CD14-positive monocyte (primary cell): ENCODE data around the gene SEC14L1. TPM values are rescaled to one million over a fixed set of nuclear protein-coding genes. Genes with fewer than 3 reads are reported as not detected.

ENCODE experiments used
- DNase-seq, 3 donors: peaks; one replicate each; pipeline ENCODE4 v3.0.0-alpha.2; 2011 to 2022
- H2AFZ ChIP-seq: 2 replicates; pipeline ENCODE4 v1.6.0; 2012; ENCODE audit warnings: mild to moderate bottlenecking, low read depth, low read length, inconsistent platforms; ENCODE audit not compliant: insufficient read depth, poor library complexity, severe bottlenecking
- H3K27ac ChIP-seq, 2 donors: 1 replicate in 1 of 2; 2 replicates in 1 of 2; pipeline ENCODE4 v1.5.1; 2012 to 2013; ENCODE audit warnings: low read length in 2 of 2, control low read depth in 1 of 2, inconsistent platforms in 1 of 2, low read depth in 1 of 2, mild to moderate bottlenecking in 1 of 2
- H3K27me3 ChIP-seq, 2 donors: one replicate each; pipeline versions ENCODE4 v1.6.0 to v1.6.1; 2011 to 2013; ENCODE audit warnings: low read length in 2 of 2; ENCODE audit not compliant: control insufficient read depth in 2 of 2, insufficient read depth in 2 of 2
- H3K36me3 ChIP-seq, 2 donors: replicated peaks in 1 of 2; 1 replicate in 1 of 2; 2 replicates in 1 of 2; pipeline versions ENCODE4 v1.5.1 to v1.6.1; 2012 to 2013; ENCODE audit warnings: low read length in 2 of 2, control low read depth in 1 of 2, inconsistent platforms in 1 of 2, mild to moderate bottlenecking in 1 of 2; ENCODE audit not compliant: insufficient read depth in 2 of 2, control insufficient read depth in 1 of 2
- H3K4me1 ChIP-seq, 2 donors: 1 replicate in 1 of 2; 2 replicates in 1 of 2; pipeline versions ENCODE4 v1.5.1 to v1.6.1; 2012 to 2013; ENCODE audit warnings: low read length in 2 of 2, control low read depth in 1 of 2, inconsistent platforms in 1 of 2, mild to moderate bottlenecking in 1 of 2, moderate library complexity in 1 of 2; ENCODE audit not compliant: insufficient read depth in 2 of 2, control insufficient read depth in 1 of 2
- H3K4me2 ChIP-seq: replicated peaks from 2 replicates; pipeline ENCODE3; 2012; ENCODE audit warnings: low read length, moderate library complexity, mild to moderate bottlenecking; ENCODE audit not compliant: poor library complexity, severe bottlenecking; ENCODE audit errors: extremely low read depth
- H3K4me3 ChIP-seq, 3 experiments: fragments of 200-600 bp in 1 of 3; sonication (generic) in 1 of 3; replicated peaks in 1 of 3; 1 replicate in 2 of 3; 2 replicates in 1 of 3; pipeline ENCODE4 v1.5.1; 2011 to 2013; ENCODE audit warnings: low read length in 3 of 3, mild to moderate bottlenecking in 3 of 3, control low read depth in 2 of 3, low read depth in 2 of 3, inconsistent platforms in 1 of 3, moderate library complexity in 1 of 3
- H3K79me2 ChIP-seq: 2 replicates; pipeline ENCODE4 v1.6.0; 2012; ENCODE audit warnings: mild to moderate bottlenecking, control low read depth, inconsistent platforms, low read length, moderate library complexity; ENCODE audit not compliant: insufficient read depth
- H3K9ac ChIP-seq: 2 replicates; pipeline ENCODE4 v1.6.0; 2017; ENCODE audit warnings: low read length, mild to moderate bottlenecking; ENCODE audit not compliant: insufficient read depth, poor library complexity, severe bottlenecking
- H3K9me3 ChIP-seq, 2 donors: replicated peaks in 1 of 2; 1 replicate in 1 of 2; 2 replicates in 1 of 2; pipeline versions ENCODE4 v1.5.1 to v1.6.1; 2012 to 2013; ENCODE audit warnings: low read length in 2 of 2, control low read depth in 1 of 2; ENCODE audit not compliant: control insufficient read depth in 1 of 2, insufficient read depth in 1 of 2
- H4K20me1 ChIP-seq: 2 replicates; pipeline ENCODE4 v1.6.0; 2012; ENCODE audit warnings: mild to moderate bottlenecking, low read length, control low read depth, moderate library complexity; ENCODE audit not compliant: insufficient read depth
- H3K27ac Mint-ChIP-seq, 7 donors: one replicate each; pipeline ENCODE4 v1.8.0; 2020; ENCODE audit warnings: mild to moderate bottlenecking in 7 of 7, mixed read lengths in 7 of 7, moderate library complexity in 6 of 7, inconsistent platforms in 2 of 7
- H3K27me3 Mint-ChIP-seq, 3 donors: one replicate each; pipeline ENCODE4 v1.8.0; 2021 to 2022; ENCODE audit warnings: low read depth in 3 of 3, mild to moderate bottlenecking in 3 of 3, mixed read lengths in 3 of 3, moderate library complexity in 3 of 3, inconsistent platforms in 1 of 3
- H3K36me3 Mint-ChIP-seq, 2 donors: one replicate each; pipeline ENCODE4 v1.8.0; 2020; ENCODE audit warnings: mixed read lengths in 2 of 2, inconsistent platforms in 1 of 2, mild to moderate bottlenecking in 1 of 2
- H3K4me1 Mint-ChIP-seq: one replicate; pipeline ENCODE4 v1.8.0; 2020; ENCODE audit warnings: mild to moderate bottlenecking, mixed read lengths
- H3K4me3 Mint-ChIP-seq, 2 donors: one replicate each; pipeline ENCODE4 v1.8.0; 2020; ENCODE audit warnings: mild to moderate bottlenecking in 2 of 2, mixed read lengths in 2 of 2, moderate library complexity in 1 of 2
- H3K9me3 Mint-ChIP-seq, 7 donors: one replicate each; pipeline ENCODE4 v1.8.0; 2020 to 2022; ENCODE audit warnings: mixed read lengths in 7 of 7, mild to moderate bottlenecking in 6 of 7, moderate library complexity in 6 of 7, inconsistent platforms in 2 of 7
- WGBS: methylation state at CpG from one replicate; pipeline ENCODE4 v1.1.5; 2013; ENCODE audit warnings: missing lambda C conversion rate; ENCODE audit not compliant: insufficient coverage; 5-methylcytosine and 5-hydroxymethylcytosine counted together
- intact Hi-C, 2 donors: fragments of 100-400 bp; cut with micrococcal nuclease; formaldehyde crosslinking; loops; one replicate each; pipeline versions ENCODE4 v1.15.0 to v1.15.1; 2023
- polyA plus RNA-seq, 3 donors: library from polyadenylated mRNA; depleted of rRNA in 1 of 3; unstranded in 2 of 3; stranded (reverse) in 1 of 3; fragments of 300-500 nt in 2 of 3; fragments of >200 nt in 1 of 3; fragmentation: Illumina TruSeq in 2 of 3; gene quantifications; 1 replicate in 2 of 3; 2 replicates in 1 of 3; pipeline ENCODE4 v1.2.3, GENCODE V29; 2012 to 2021
- TF ChIP-seq, protein P1 (sequence below): fragments of 200-600 bp; IDR thresholded peaks from one replicate; pipeline ENCODE4 v1.8.0; 2022; ENCODE audit warnings: antibody characterized with exemption, mild to moderate bottlenecking

The SEC14L1 gene
- polyA plus RNA-seq, 3 donors: 34.1 to 76.4 (median 43.2) TPM

DNA sequence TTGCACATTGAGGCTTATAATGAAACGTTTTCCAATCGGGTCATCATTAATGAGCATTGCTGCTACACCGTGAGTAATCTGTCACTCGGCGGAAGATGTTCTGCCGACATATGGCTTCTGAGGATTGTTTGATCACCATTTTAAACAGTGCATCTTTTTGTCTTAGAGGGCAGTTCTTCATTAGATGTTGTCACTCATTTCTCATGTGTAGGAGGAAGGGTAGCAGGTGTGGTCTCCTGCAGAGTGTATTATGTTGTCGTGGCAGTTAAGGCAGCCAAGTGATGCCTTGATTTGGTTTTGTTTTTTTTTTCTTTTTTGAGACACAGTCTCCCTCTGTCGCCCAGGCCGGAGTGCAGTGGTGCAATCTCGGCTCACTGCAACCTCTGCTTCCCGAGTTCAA, 50.5 kb downstream of the SEC14L1 start:
- no peak overlapping the region for H3K4me3 Mint-ChIP-seq

DNA sequence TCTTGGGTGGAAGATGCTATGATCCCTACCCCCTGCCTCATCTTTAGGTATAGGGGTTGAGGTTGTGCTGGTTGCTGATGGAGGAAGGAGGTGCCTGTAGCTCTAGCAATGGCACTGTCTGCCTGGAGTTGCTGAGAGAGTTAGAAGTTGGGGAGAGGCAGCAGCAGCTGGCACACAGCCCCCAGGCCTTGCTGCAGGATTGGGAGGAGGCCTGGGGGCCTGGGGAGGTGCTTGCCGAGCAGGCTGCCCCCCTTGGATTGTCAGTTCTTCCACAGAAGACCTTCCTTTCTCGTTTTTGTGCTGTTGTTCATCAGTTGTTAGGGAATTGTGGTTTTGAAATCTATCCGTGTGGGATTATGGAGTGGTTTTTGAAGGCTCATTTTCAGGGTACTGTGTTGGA, 52.9 kb downstream of the SEC14L1 start:
- Histone ChIP-seq H3K4me2 (no peak overlapping the region), H3K4me1 (no peaks in the 10 kb centered on the region), H4K20me1 (peaks cover 81% of the 10 kb centered on the region), H3K27me3 (no peaks in the 10 kb centered on the region), H3K9ac (no peak overlapping the region), H3K9me3 (no peaks in the 10 kb centered on the region), H3K36me3 (peaks cover 75 to 85% of the 10 kb centered on the region in 2 donors), H3K27ac (no peak overlapping the region), H3K79me2 (peaks cover 13% of the 10 kb centered on the region), H2AFZ (no peak overlapping the region), H3K4me3 (no peak overlapping the region)
- Mint-ChIP-seq H3K27me3 (peaks cover 0 to 2% (median 0%) of the 10 kb centered on the region in 3 donors), H3K27ac (peak overlapping the region in 2 of 7 donors; percentile 18 to 44), H3K4me1 (peaks cover 11% of the 10 kb centered on the region), H3K36me3 (peaks cover 79 to 87% of the 10 kb centered on the region in 2 donors), H3K4me3 (no peak overlapping the region), H3K9me3 (peaks cover 0 to 1% (median 0%) of the 10 kb centered on the region in 7 donors)
- no peak for DNase-seq
- TF ChIP-seq, protein P1, sequence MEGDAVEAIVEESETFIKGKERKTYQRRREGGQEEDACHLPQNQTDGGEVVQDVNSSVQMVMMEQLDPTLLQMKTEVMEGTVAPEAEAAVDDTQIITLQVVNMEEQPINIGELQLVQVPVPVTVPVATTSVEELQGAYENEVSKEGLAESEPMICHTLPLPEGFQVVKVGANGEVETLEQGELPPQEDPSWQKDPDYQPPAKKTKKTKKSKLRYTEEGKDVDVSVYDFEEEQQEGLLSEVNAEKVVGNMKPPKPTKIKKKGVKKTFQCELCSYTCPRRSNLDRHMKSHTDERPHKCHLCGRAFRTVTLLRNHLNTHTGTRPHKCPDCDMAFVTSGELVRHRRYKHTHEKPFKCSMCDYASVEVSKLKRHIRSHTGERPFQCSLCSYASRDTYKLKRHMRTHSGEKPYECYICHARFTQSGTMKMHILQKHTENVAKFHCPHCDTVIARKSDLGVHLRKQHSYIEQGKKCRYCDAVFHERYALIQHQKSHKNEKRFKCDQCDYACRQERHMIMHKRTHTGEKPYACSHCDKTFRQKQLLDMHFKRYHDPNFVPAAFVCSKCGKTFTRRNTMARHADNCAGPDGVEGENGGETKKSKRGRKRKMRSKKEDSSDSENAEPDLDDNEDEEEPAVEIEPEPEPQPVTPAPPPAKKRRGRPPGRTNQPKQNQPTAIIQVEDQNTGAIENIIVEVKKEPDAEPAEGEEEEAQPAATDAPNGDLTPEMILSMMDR: no peak
- WGBS: 83% methylated on average over 2 of the region's 3 CpGs
- intact Hi-C loops: no loop called here

More for the DNA sequence above, 50.5 kb downstream of the SEC14L1 start:
- Histone ChIP-seq H3K4me2 (no peak overlapping the region), H3K4me1 (no peaks in the 10 kb centered on the region), H4K20me1 (peaks cover 89% of the 10 kb centered on the region), H2AFZ (no peak overlapping the region), H3K27me3 (no peaks in the 10 kb centered on the region), H3K9me3 (no peaks in the 10 kb centered on the region), H3K27ac (no peak overlapping the region), H3K36me3 (peaks cover 54 to 63% of the 10 kb centered on the region in 2 donors), H3K4me3 (no peak overlapping the region), H3K9ac (no peak overlapping the region), H3K79me2 (peaks cover 36% of the 10 kb centered on the region)
- 91% methylated on average over 9 of the region's 11 CpGs for WGBS
- TF ChIP-seq, protein P1: no peak
- H3K9me3 Mint-ChIP-seq: peaks cover 0 to 1% (median 0%) of the 10 kb centered on the region in 7 donors
- peaks cover 65 to 72% of the 10 kb centered on the region in 2 donors for H3K36me3 Mint-ChIP-seq
- DNase-seq: no peak
- intact Hi-C loops: no loop called here
- H3K27ac Mint-ChIP-seq: peak overlapping the region in 2 of 7 donors; percentile 1 to 26
- H3K27me3 Mint-ChIP-seq: peaks cover 0 to 2% (median 0%) of the 10 kb centered on the region in 3 donors
- H3K4me1 Mint-ChIP-seq: peaks cover 18% of the 10 kb centered on the region
